Left renal cortex interstitium (tissue), 4 donors: Measurements from ENCODE around the gene COL26A1. TPM values are rescaled to one million over a fixed set of nuclear protein-coding genes. Genes with fewer than 3 reads are reported as not detected.

Experiments used
- DNase-seq, 4 donors: peaks; one replicate each; pipeline ENCODE4 v3.0.0-alpha.2; 2013; ENCODE audit warnings: low read depth in 4 of 4, low spot score in 2 of 4, missing footprints in 1 of 4
- polyA plus RNA-seq, 4 donors: library from polyadenylated mRNA; unstranded; fragments of 120-200 nt; gene quantifications; one replicate each; pipeline ENCODE4 v1.2.1, GENCODE V29; 2013; ENCODE audit not compliant: insufficient read length in 4 of 4

Gene COL26A1
- polyA plus RNA-seq, 4 donors, result 23.1 to 36.3 (median 29.9) TPM

DNA sequence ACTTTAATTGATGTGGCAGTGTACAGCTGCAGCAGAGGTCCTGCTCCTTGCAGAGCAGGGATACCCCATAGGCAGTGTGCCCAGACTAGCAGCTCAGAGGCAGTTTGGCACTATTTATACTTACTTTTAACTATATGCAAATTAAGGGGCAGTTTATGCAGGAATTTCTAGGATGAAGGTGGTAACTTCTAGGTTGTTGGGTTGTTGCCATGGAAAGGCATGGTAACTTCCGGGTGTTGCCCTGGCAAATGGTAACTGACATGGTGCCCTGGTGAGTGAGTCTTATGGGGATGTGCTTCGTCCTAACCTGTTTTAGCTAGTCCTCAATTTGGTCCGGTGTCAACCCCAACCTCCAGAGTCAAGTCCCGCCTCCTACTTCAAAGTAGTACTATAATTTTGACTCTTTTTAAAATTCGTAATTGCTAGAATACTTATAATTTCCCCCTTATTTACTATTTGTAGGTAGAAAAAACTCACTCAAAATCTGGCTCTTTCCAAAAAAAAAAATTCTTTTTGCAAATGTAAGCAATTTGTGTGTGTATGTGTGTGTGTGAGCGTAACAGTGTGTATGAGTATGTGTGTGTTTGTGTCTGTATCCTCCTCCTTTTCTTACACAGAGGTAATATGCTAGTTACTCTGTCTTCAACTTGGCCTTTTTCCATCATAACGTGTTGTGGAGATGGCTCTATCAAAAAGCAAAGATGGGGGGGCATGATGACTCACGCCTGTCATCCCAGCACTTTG, 5.9 kb downstream of the COL26A1 start:
- no peak for DNase-seq

DNA sequence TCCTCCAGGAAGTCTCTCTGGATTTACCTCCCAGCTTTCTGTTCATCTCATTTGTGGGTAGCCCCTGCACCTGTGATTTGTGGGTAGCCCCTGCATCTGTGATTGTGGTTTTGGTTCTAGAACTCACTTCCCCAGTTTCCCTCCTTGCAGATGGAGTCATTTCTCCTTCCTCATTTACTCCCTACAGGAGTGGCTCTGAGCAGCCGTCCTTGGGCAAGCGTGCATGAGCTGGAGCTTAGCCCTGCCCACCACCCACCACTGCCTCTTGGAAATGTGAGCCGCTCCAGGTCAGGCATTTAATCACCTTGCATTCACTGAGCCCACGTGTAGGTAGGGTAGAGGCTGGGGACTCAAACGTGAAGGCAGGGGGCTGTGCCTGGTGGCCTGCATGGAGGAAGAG, 8.2 kb downstream of the COL26A1 start:
- DNase-seq, result no peak

DNA sequence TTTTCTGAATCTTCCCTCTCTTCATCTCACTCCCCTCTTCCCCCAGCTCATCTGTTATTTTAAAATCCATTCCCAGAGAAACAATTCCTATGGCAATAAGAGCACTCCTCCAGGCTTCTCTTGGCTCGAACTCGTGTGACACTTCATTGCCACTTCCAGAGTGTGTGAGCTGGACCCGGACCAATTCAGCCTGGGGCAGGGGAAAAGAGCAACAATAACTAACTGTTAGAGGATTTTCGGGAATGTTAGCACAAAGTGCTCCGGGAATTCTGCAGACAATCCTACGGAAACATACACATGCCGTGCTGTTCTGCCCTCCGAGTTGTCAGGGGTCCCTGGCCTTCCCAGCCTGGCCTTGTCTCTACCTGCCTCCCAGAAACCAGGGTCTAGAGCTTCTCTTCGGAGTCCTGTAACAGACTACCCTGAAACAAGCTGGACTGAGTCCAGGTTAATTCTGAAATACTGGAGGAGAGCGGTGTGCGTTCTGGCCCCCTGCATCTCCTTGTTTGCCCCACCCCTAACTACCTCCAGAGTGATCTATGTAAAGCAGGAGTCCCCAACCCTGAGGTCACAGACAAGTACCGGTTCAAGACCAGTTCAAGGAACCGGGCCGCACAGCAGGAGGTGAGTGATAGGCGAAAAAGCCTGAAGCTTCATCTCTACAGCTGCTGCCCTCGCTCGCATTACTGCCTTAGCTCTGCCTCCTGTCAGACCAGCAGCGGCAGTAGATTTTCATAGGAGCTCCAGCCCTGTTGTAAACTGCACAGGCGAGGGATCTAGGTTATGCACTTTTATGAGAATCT, 11.3 kb downstream of the COL26A1 start:
- DNase-seq, result no peak

DNA sequence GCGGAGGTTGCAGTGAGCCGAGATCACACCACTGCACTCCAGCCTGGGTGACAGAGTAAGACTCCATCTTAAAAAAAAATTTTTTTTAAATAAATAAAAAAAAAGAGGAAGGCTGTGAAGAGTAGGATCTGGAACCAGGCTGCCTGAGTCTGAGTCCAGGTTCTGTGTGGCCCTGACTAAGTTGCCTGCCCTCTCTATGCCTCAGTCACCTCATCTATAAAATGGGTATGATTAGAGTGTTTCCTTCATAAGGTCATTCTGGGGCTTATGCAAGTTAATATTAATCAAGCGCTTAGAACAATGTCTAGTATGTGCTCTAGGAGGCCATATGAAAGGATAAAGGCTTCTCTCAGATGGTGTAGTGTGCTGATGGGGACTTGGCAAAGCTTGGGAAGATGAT, 12.3 kb downstream of the COL26A1 start:
- no peak for DNase-seq

DNA sequence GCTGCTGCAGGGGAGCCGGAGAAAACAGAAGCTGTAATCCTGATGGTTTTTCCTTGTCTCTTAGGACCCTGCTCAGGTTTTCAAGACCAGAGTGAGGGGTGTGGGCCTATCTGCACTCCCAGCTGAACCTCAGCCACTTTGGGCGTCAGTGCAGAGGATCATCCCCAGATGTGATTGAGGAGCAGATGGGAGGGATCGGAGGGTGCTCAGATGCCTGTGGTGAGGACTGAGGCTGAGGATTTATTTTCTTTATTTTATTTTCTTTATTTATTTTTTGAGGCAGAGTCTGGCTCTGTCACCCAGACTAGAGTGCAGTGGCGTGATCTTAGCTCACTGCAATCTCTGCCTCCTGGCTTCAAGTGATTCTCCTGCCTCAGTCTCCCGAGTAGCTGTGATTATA, 13.9 kb downstream of the COL26A1 start:
- DNase-seq, result no peak

DNA sequence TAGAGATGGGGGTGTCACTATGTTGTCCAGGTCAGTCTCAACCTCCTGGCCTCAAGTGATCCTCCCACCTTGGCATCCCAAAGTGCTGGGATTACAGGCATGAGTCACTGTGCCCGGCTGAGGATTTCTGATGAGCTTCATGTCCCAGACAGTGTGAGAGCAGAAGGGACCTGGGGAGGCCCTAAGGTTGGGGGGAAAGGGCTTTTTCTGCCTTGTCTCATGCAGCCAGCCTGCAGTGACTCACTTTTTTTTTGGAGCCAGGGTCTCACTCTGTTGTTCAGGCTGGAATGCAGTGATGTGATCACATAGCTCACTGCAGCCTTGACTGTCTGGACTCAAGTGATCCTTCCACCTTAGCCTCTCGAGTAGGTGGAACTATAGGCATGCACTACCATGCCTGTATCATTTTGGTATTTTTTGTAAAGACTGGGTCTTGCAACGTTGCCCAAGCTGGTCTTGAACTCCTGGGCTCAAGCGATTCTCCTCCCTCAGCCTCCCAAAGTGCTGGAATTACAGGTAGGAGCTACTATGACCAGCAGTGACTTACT, 14.6 kb downstream of the COL26A1 start:
- DNase-seq, result no peak

DNA sequence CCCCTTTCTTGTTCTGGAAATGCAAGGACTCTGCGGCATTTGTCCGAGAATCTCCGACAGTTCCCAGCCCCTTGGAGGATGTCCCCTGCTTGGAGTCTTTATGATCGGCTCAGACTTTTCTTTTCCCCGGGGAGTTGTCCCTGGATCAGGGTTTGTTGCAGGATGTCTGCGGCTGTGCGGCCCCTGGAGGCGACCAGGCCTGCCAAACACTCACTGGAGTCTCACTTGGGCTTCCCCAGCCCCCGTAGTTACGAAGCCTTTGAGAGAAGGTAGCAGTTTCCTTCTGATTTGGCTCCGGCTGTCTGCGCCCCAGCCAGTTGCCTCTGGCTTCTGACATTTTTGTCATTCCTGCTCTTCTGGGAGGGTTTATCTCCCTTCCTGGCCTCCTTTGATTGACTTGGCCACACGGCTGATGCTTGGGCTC, 16.1 kb downstream of the COL26A1 start:
- no peak for DNase-seq

DNA sequence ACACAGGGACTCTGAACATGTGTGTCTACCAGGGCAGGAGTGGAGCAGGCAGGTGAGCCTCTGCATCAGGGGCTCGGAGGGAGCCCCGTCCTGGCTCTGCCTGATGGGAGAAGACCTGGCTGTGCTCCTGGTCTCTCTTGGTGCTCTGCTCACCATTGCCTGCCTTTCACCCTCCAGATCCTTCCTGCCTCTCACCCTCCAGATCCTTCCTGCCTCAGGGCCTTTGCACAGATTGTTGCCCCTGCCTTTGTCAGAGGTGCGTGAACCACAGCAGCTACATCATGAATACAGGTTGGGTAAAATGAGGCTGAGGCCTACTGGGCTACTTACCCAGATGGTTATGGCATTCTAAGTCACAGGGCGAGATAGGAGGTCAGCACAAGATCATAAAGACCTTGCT, 16.6 kb downstream of the COL26A1 start:
- DNase-seq, result no peak

DNA sequence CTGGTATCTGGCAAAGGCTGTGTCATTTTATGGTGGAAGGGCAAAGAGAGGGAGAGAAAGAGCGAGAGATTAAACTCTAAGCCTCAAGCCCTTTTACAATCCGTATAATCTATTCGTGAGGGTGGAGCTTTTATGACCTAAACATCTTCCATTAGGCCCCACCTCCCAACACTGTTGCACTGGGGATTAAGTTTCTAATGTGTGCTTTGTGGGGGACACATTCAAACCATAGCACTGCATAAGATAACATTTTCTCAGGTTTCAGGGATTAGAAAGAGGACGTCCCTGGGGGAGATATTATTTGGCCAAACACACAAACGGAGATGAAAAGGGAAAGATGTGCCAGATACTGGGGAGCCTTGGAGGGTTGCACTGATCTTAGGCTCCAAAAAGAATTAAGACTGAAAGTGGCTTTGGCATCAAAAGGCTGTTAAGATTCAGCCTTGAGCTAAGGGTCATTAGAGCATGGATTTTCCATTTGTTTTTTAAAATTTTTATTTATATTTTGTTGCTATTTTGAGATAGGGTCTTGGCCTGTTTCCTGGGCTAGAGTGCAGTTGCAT, 19.0 kb downstream of the COL26A1 start:
- DNase-seq, result no peak

DNA sequence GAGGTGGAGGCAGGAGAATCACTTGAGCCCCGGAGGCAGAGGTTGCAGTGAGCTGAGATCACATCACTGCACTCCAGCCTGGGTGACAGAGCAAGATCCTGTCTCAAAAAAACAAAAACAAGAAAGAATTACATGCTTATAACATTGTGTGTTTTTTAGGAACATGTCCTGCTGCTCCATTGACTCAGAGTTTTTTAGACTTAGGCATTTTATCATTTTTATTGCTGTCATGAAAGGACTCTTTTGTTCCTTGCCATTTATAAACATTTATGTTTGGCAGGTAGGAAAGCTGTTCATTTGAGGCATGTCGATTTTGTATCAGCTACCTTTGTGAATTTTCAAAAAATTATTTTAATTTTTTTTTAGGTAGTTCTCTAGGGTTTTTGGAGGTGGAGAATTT, 20.3 kb downstream of the COL26A1 start:
- no peak for DNase-seq

DNA sequence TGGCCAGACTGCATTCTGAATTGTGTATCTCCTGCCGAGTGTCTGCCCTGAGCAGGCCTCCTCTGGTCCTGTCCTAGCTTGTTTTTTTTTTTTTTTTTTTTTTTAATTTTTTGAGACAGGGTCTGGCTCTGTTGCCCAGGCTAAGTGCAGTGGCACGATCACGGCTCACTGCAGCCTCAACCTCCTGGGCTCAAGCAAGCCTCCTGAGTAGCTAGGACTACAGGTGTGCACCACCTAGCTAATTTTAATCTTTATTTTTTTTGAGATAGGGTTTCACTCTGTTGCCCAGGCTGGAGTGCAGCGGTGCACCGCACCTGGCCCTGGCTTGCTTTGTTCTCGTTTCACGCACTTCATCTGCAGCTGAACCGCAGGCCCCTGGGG, 23.5 kb downstream of the COL26A1 start:
- no peak for DNase-seq

DNA sequence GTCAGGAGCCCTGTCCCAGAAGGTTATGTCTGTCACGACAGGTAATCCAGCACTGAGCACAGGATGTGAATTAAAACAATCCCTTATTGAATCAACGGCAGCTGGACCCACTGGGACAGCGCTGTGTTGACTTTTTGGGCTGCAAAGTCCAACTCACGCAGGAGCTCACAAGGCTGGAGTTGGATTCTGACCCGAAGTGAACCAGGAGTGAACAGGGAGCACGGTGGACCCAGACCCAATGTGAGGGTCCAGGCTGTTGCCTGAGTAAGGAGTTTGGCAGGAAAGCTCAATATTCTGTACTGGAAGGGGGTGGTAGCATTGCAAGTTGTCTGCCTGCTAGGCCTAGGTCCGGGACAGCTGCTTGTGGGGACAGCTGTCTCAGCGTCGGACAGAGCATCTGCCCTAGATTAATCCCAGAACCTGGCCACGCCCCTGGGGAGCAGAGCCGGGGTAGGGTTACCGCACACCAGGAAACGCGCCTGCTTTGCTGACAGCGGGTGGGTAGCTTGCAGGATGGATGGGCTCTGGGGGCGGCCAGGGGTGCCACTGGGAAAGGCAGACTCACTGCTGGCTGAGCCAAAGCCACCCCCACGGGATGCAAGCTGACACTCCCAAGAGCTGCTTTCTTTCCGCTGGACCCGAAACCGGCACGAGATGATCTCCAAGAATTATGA, 24.0 kb downstream of the COL26A1 start:
- DNase-seq, result peak in 1 of 4 donors; percentile 50

DNA sequence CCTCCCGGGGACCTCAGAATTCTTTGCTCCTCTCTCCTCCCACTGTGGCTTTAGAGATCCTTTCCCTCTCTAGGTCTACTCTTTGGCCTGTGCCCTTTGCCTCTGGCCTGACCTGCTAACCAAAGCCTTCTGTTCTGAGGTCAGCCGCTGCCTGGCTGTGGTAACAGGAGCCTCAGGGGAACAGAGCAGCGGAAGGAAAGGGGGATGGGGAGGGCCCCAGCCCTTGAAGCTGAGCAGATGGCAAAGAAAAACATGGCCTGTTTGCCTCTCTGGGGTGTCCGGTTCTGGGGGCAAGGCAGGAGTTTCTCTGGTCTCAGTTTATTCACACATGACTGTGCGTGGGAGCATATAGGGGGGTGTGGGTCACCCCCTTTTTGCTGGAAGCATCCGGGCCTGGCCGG, 28.2 kb downstream of the COL26A1 start:
- peak in 1 of 4 donors; percentile 56 for DNase-seq

DNA sequence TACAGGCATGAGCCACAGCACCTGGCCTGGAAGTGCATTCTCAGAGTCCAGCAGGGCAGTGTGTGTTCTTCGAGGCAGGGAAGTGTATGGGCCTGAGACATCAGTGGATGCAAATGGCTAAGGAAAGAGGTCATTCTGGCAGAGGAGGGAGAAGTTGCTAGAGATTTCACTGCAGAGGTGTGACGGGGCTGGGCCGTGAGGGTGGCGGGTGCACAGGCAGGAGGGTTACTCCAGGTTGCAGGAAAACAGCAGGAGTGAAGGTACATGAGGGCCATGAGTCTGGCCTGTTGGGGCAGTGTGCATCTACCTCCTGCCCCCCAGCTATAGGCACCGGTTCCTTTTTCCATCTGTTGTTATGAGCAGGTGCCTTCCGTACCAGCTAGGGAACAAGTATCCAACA, 29.3 kb downstream of the COL26A1 start:
- no peak for DNase-seq

DNA sequence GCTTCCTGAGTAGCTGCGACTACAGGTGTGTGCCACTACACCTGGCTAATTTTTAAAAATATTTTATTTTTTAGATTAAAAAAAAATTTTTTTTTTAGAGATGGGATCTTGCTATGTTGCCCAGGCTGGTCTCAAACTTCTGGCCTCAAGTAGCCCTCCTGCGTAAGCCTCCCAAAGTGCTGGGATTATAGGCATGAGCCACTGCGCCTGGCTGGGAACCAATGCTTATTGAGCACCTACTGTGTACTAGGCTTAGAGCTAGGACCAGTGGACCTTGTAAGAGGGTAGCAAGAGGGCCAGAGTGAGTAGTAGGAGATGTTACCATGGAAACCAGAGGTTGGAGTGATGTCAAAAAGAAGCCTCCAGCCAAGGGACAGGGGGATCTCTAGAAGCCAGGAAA, 31.2 kb downstream of the COL26A1 start:
- no peak for DNase-seq

DNA sequence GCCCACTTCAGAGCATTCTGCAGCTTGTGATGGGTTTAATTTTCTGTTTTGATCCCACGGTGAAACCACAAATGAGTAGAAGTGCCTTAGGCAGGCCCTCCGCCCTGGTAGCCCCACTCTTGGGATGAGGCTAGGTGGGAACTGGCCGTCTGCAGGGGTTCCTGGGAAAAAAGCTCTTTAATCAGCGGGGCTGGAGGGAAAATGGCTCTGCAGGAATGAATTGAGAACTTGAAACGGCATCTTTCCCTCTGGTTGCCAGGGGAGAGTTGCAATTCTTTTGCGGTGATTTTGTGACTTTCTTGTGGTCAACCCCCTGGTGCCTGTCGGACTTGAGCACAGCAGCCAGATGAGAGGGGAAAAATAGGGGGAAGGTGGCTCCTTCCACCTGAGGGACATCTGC, 32.7 kb downstream of the COL26A1 start:
- DNase-seq, result no peak

DNA sequence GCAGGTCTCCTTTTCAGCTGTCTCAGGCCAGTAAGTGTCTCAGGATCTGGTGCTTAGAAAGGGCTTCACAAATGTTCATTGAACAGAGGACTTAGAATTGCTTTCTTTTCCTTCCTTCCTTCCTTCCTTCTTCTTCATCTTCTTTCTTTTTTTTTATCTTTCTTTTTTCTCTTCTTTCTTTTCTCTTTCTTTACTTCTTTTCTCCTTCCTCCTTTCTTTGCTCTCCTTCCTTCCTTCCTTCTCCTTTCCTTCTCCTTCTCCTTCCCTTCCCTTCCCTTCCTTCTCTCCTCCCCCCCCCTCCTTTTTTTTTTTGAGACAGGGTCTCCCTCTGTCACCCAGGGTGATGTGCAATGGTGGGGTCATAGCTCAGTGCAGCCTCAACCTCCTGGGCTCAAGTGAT, 34.6 kb downstream of the COL26A1 start:
- DNase-seq, result no peak

DNA sequence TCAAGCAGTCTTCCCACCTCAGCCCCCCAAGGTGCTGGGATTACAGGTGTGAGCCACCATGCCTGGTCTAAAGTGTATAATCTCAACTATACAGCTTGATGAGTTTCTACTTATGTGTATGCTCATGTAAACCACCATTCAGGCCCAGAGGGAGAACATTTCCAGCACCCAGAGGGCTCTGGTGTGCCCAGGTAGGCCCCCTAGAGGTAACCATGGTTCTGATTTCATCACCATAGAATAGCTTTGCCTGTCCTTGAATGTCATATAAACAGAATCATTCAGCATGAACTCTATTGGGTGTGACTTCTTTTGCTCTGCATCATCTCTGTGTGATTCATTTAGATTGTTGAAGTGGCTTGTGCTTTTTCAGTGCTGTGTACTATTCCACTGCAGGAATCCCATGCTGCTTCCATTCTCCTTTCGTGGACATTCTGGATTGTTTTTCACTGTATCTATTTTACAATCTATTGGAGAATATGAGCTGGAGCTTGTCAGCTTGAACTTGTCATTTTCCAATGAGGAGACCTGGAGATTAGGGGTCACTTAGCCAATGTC, 35.2 kb downstream of the COL26A1 start:
- no peak for DNase-seq

DNA sequence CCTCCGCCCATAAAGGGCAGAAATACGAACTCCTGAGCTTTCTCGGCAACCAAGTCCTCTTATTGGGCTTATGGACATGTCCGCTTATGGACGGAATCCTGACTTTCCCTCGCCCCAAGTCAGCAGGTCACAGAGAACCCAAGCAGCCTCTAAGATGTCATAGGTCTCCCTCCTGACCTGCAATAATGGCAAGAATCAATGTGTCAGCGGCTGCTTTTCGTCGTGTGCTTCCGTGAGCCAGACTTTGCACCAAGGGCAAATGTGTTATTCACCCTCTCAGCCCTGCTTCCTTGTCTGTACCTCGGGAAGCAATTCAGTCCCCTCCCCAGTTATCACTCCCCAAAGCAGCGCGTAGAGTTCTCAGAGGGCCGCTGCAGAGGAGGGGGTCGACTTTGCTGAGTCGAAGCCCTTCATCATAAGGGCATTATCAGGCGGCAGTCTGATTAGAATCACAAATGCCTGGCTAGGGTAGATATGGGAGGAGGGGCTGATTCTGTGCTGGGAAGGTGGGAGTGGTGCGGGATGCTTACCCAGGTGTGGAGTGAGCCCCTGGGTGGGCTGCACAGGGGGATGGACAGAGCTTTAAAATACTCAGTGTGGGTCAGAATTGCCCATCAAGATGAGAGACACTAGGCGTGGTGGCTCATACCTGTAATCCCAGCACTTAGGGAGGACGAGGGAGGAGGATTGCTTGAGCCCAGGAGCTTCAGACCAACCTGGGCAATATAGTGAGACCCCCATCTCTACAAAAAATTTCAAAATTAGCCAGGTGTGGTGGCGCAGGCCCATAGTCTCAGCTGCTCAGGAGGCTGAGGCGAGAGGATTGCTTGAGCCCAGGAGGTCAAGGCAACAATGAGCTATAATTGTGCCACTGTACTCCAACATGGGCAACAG, 36.0 kb downstream of the COL26A1 start:
- DNase-seq, result no peak

DNA sequence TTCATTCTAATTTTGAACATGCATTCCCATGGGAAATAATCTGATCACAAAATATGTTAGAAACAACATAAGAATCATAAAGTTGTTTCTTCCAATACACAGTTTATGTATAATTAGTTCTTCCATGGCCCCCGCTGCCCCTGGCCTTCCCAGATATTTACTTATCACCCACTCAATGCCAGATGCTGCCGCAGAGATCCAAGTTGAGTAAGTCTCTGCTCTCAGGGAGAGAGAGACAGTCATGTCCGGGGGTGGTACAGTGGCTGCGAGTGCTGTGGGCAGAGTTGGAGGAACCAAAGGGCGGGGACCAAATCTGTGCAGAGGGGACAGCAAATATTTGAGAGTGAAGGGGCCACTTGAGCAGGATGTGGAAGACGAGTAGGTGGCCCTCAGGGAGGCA, 37.1 kb downstream of the COL26A1 start:
- no peak for DNase-seq
